Measurements from ENCODE around the gene DIAPH2. TPM values are rescaled to one million over a fixed set of nuclear protein-coding genes. Genes with fewer than 3 reads are reported as not detected.

Gene DIAPH2
- total RNA-seq, 4 donors from 2014 or later, result 11.1 to 26.5 (median 18.7) TPM

DNA sequence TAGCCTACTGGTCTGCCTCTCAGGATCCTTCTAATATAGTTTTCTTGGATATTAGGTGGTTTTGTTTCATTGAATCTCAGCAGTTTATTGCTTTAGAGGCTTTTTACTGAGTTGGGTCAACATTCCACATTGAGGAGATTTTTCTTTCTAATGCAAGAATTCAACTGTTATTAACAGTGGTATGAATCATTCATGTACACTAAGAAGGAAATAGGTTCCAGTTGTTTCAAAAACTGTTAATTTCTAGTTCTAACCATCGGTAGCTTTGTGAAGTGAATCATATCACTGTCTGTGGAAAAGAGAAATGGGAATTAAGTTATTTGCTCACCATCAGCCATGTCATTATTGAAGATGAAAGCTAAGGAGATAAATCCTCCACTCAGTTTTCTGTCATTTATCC, 530.5 kb downstream of the DIAPH2 start:
- 88 to 100% methylated on average over 1 of the region's 1 CpG for WGBS, 2 donors
- no peaks in the 10 kb centered on the region for H3K27me3 ChIP-seq

GRCh38 chrX:97224148-97224547, 539.5 kb downstream of the DIAPH2 start:
- 96 to 100% methylated on average over 1 of the region's 1 CpG for WGBS, 2 donors
- TF ChIP-seq, protein P1, sequence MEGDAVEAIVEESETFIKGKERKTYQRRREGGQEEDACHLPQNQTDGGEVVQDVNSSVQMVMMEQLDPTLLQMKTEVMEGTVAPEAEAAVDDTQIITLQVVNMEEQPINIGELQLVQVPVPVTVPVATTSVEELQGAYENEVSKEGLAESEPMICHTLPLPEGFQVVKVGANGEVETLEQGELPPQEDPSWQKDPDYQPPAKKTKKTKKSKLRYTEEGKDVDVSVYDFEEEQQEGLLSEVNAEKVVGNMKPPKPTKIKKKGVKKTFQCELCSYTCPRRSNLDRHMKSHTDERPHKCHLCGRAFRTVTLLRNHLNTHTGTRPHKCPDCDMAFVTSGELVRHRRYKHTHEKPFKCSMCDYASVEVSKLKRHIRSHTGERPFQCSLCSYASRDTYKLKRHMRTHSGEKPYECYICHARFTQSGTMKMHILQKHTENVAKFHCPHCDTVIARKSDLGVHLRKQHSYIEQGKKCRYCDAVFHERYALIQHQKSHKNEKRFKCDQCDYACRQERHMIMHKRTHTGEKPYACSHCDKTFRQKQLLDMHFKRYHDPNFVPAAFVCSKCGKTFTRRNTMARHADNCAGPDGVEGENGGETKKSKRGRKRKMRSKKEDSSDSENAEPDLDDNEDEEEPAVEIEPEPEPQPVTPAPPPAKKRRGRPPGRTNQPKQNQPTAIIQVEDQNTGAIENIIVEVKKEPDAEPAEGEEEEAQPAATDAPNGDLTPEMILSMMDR (IDR thresholded peaks at IDR 0.05), result no peak
- TF ChIP-seq POLR2A (IDR thresholded peaks at IDR 0.05), result no peak
- H3K4me1 ChIP-seq, result no peaks in the 10 kb centered on the region
- no peak for DNase-seq
- H3K36me3 ChIP-seq, result no peaks in the 10 kb centered on the region
- intact Hi-C loops (cut with DNase I), result no loop called here
- no peaks in the 10 kb centered on the region for H3K27me3 ChIP-seq
- no peak overlapping the region for H3K27ac ChIP-seq
- H3K4me3 ChIP-seq (replicated peaks in 1 of 3), result no peak overlapping the region
- H3K9me3 ChIP-seq, result no peaks in the 10 kb centered on the region

More for the DNA sequence above, 530.5 kb downstream of the DIAPH2 start:
- H3K36me3 ChIP-seq, result no peaks in the 10 kb centered on the region
- no peak overlapping the region for H3K27ac ChIP-seq
- H3K9me3 ChIP-seq, result no peaks in the 10 kb centered on the region
- intact Hi-C loops (cut with DNase I), result no loop called here
- TF ChIP-seq POLR2A (IDR thresholded peaks at IDR 0.05), result no peak
- TF ChIP-seq, protein P1 (IDR thresholded peaks at IDR 0.05), result no peak
- H3K4me1 ChIP-seq, result no peaks in the 10 kb centered on the region
- no peak overlapping the region for H3K4me3 ChIP-seq (replicated peaks in 1 of 3)
- no peak for DNase-seq

- TF ChIP-seq, protein P1 (IDR thresholded peaks at IDR 0.05), result no peak
- TF ChIP-seq POLR2A (IDR thresholded peaks at IDR 0.05), result no peak
- no peaks in the 10 kb centered on the region for H3K36me3 ChIP-seq
- H3K27ac ChIP-seq, result no peak overlapping the region
- H3K27me3 ChIP-seq, result no peaks in the 10 kb centered on the region
- H3K4me3 ChIP-seq (replicated peaks in 1 of 3), result no peak overlapping the region
- H3K9me3 ChIP-seq, result no peaks in the 10 kb centered on the region
- DNase-seq, result no peak
- intact Hi-C loops (cut with DNase I), result no loop called here
- no peaks in the 10 kb centered on the region for H3K4me1 ChIP-seq
Observed at GRCh38 chrX:97229318-97229717, 544.7 kb downstream of the DIAPH2 start.

- Histone ChIP-seq H3K27me3 (no peaks in the 10 kb centered on the region), H3K4me1 (no peaks in the 10 kb centered on the region), H3K27ac (no peak overlapping the region), H3K36me3 (no peaks in the 10 kb centered on the region), H3K4me3 (replicated peaks in 1 of 3) (no peak overlapping the region), H3K9me3 (no peaks in the 10 kb centered on the region)
- no peak for DNase-seq
- 94 to 98% methylated on average over 3 of the region's 3 CpGs for WGBS, 2 donors
- TF ChIP-seq, protein P1 (IDR thresholded peaks at IDR 0.05), result no peak
- no peak for TF ChIP-seq POLR2A (IDR thresholded peaks at IDR 0.05)
- intact Hi-C loops (cut with DNase I), result no loop called here
Observed at GRCh38 chrX:97230948-97231347, 546.3 kb downstream of the DIAPH2 start.

DNA sequence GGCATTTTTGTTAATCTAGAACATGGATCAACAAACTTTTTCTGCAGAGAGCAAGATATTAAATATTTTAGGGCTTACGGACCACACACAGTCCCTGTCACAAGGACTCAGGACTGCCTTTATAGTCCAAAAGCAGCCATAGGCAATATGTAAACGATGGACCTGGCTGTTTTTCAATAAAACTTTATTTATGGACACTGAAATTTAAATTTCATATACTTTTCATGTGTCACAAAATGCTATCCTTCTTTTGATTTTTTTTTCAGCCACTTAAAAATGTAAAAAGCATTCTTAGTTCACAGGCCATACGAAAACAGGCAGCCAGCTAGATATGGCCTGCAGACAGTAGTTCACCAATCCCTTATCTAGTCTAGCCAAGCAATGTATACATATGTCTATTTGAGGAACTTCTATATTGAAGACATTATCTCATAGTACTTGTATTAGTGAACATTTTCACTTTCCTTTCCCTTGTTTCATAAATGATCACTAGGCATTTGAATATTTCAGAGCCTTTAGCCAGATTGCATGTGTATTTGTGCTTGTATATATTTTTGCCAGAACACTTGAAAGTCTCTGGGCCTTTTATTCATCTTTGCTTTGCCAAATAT, 549.9 kb downstream of the DIAPH2 start:
- WGBS, 2 donors, result 96 to 98% methylated on average over 3 of the region's 3 CpGs
- Histone ChIP-seq H3K27ac (no peak overlapping the region), H3K27me3 (no peaks in the 10 kb centered on the region), H3K4me1 (no peaks in the 10 kb centered on the region), H3K4me3 (replicated peaks in 1 of 3) (no peak overlapping the region), H3K36me3 (no peaks in the 10 kb centered on the region), H3K9me3 (no peaks in the 10 kb centered on the region)
- TF ChIP-seq POLR2A (IDR thresholded peaks at IDR 0.05), result no peak
- TF ChIP-seq, protein P1 (IDR thresholded peaks at IDR 0.05), result no peak
- no peak for DNase-seq
- intact Hi-C loops (cut with DNase I), result no loop called here
